ENCODE results near the gene VKORC1. TPM values are rescaled to one million over a fixed set of nuclear protein-coding genes. Genes with fewer than 3 reads are reported as not detected.
A peak's percentile ranks its signal among the peaks of the same experiment; 100 is the strongest.

The VKORC1 gene
- total RNA-seq, 1 experiment from 2014 or later, result 98.3 TPM

DNA sequence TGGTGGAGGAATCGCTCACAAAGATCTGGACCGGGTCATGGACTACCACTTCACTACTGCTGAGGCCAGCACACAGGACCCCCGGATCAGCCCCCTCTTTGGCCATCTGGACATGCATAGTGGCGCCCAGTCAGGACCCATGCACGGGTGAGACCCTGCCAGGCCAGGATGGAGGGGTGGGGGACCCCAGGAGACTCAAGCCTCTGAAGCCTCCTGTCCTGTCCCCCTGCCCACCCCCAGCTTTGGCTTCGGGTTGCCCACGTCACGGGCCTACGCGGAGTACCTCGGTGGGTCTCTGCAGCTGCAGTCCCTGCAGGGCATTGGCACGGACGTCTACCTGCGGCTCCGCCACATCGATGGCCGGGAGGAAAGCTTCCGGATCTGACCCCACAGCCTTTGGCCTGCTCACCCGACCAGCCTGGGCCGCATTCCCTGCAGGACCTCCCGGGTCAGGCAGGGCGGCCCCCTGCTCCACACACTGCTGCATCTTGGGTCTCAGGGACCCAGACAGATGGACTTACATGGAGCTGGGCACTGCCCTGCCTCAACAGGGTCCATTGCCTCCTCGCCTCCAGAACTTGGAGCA, 17.4 kb upstream of the VKORC1 start:
- peaks cover 13% of the 10 kb centered on the region for H3K4me1 ChIP-seq (ENCODE audit: insufficient read depth, low read length, poor library complexity, severe bottlenecking)
- H3K9me3 ChIP-seq (ENCODE audit: low read depth, low read length, poor library complexity, severe bottlenecking), result no peaks in the 10 kb centered on the region
- no peak overlapping the region for H3K27ac ChIP-seq (ENCODE audit: low read depth, low read length, poor library complexity, severe bottlenecking)
- H3K27me3 ChIP-seq (replicated peaks; ENCODE audit: insufficient read depth, low read depth, low read length, poor library complexity), result no peaks in the 10 kb centered on the region
- no peak overlapping the region for H3K4me3 ChIP-seq (ENCODE audit: low read depth, low read length, poor library complexity, severe bottlenecking)
- TSS peak; percentile 14 for BruUV-seq (replicated peaks)
- peaks cover 31% of the 10 kb centered on the region for H3K36me3 ChIP-seq (ENCODE audit: insufficient read depth, low read length, poor library complexity, severe bottlenecking)
- intact Hi-C loops (cut with micrococcal nuclease; ENCODE audit: unreplicated experiment), result no loop called here
- no peak for DNase-seq (ENCODE audit: low spot score)
- ChIA-PET CTCF (no interaction called here), POLR2A (ENCODE audit: low non-redundant PET) (interaction anchor here (0.8 kb wide), 1 partner anchor 65 kb away, joined by 3 read pairs; no protein-coding TSS in a partner anchor)
- TF ChIP-seq EZH2 (IDR thresholded peaks at IDR 0.05; ENCODE audit: borderline replicate concordance, low read depth, low read length, poor library complexity, severe bottlenecking), result no peak
- TF ChIP-seq, protein P1, sequence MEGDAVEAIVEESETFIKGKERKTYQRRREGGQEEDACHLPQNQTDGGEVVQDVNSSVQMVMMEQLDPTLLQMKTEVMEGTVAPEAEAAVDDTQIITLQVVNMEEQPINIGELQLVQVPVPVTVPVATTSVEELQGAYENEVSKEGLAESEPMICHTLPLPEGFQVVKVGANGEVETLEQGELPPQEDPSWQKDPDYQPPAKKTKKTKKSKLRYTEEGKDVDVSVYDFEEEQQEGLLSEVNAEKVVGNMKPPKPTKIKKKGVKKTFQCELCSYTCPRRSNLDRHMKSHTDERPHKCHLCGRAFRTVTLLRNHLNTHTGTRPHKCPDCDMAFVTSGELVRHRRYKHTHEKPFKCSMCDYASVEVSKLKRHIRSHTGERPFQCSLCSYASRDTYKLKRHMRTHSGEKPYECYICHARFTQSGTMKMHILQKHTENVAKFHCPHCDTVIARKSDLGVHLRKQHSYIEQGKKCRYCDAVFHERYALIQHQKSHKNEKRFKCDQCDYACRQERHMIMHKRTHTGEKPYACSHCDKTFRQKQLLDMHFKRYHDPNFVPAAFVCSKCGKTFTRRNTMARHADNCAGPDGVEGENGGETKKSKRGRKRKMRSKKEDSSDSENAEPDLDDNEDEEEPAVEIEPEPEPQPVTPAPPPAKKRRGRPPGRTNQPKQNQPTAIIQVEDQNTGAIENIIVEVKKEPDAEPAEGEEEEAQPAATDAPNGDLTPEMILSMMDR (conservative IDR thresholded peaks at IDR 0.05; ENCODE audit: low read depth, low read length), result no peak

DNA sequence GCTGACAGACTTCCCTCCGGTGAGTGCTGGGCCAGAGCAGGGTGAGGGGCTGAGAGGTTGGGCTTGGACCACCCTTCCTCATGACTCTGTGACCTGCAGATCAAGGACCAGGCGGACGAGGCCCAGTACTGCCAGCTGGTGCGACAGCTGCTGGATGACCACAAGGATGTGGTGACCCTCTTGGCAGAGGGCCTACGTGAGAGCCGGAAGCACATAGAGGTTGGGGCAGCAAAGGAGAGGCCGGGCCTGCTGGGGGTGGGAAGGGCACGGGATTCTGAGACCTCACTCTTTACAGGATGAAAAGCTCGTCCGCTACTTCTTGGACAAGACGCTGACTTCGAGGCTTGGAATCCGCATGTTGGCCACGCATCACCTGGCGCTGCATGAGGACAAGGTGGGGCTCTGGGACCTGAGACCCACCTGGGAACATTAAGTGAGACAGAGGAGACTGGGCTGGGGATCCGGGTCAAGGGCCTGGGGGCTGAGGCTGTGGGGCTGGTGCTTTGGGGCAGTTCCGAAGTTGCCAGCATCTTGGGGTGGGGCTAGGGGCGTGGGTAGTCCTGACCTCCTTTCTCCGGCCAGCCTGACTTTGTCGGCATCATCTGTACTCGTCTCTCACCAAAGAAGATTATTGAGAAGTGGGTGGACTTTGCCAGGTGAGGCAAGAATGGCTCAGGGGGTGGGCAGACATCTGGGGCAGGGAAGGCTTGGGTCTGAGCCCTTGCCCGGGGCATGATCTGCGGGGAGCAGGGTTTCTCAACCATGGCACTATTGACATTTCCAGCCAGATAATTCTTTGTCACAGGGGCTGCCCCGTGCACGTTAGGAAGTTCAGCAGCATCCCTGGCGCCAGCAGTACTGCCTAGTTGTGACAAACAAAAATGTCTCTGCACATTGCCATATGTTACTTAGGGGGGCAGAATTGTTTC, 15.8 kb upstream of the VKORC1 start:
- ChIA-PET POLR2A (ENCODE audit: low non-redundant PET) (no interaction called here), CTCF (no interaction called here)
- no peak overlapping the region for H3K27ac ChIP-seq (ENCODE audit: low read depth, low read length, poor library complexity, severe bottlenecking)
- H3K27me3 ChIP-seq (replicated peaks; ENCODE audit: insufficient read depth, low read depth, low read length, poor library complexity), result no peaks in the 10 kb centered on the region
- H3K4me1 ChIP-seq (ENCODE audit: insufficient read depth, low read length, poor library complexity, severe bottlenecking), result peaks cover 13% of the 10 kb centered on the region
- no peaks in the 10 kb centered on the region for H3K9me3 ChIP-seq (ENCODE audit: low read depth, low read length, poor library complexity, severe bottlenecking)
- BruUV-seq (replicated peaks), result no TSS peak
- H3K36me3 ChIP-seq (ENCODE audit: insufficient read depth, low read length, poor library complexity, severe bottlenecking), result peaks cover 31% of the 10 kb centered on the region
- DNase-seq (ENCODE audit: low spot score), result no peak
- H3K4me3 ChIP-seq (ENCODE audit: low read depth, low read length, poor library complexity, severe bottlenecking), result no peak overlapping the region
- intact Hi-C loops (cut with micrococcal nuclease; ENCODE audit: unreplicated experiment), result no loop called here
- TF ChIP-seq, protein P1 (conservative IDR thresholded peaks at IDR 0.05; ENCODE audit: low read depth, low read length), result no peak
- no peak for TF ChIP-seq EZH2 (IDR thresholded peaks at IDR 0.05; ENCODE audit: borderline replicate concordance, low read depth, low read length, poor library complexity, severe bottlenecking)

DNA sequence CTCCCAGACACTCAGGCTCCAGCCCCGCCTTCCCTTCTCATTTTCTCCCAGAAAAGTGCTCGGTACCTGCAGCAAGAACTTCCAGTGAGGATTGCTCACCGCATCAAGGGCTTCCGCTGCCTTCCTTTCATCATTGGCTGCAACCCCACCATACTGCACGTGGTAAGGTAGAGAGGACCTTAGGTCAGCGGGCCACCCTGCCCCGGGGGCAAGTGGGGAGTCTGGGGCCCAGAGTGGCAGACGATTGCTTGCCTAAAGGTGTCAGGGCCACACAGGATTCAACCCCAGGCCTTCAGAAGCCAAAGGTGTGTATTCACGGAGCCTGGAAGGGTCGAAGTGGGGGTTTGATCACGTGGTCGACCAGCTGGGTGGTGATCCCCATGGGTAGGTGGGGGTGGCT, 15.0 kb upstream of the VKORC1 start:
- CTCF ChIA-PET, result no interaction called here
- Histone ChIP-seq H3K4me3 (ENCODE audit: low read depth, low read length, poor library complexity, severe bottlenecking) (peak overlapping the region; percentile 96), H3K27ac (ENCODE audit: low read depth, low read length, poor library complexity, severe bottlenecking) (no peak overlapping the region), H3K4me1 (ENCODE audit: insufficient read depth, low read length, poor library complexity, severe bottlenecking) (peaks cover 13% of the 10 kb centered on the region), H3K9me3 (ENCODE audit: low read depth, low read length, poor library complexity, severe bottlenecking) (no peaks in the 10 kb centered on the region), H3K36me3 (ENCODE audit: insufficient read depth, low read length, poor library complexity, severe bottlenecking) (peaks cover 31% of the 10 kb centered on the region), H3K27me3 (replicated peaks; ENCODE audit: insufficient read depth, low read depth, low read length, poor library complexity) (no peaks in the 10 kb centered on the region)
- POLR2A ChIA-PET (ENCODE audit: low non-redundant PET), result no interaction called here
- BruUV-seq (replicated peaks), result no TSS peak
- TF ChIP-seq, protein P1 (conservative IDR thresholded peaks at IDR 0.05; ENCODE audit: low read depth, low read length), result no peak
- no peak for TF ChIP-seq EZH2 (IDR thresholded peaks at IDR 0.05; ENCODE audit: borderline replicate concordance, low read depth, low read length, poor library complexity, severe bottlenecking)
- intact Hi-C loops (cut with micrococcal nuclease; ENCODE audit: unreplicated experiment), result no loop called here
- no peak for DNase-seq (ENCODE audit: low spot score)

All from A673 (cell line).